GM12878 (cell line): ENCODE results near the gene TGFBRAP1. TPM values are rescaled to one million over a fixed set of nuclear protein-coding genes. Genes with fewer than 3 reads are reported as not detected.

Experiments used
- BHLHE40 ChIP-seq, 2 experiments: fragments of 450-650 bp in 1 of 2; IDR thresholded peaks; 2 replicates each; pipeline ENCODE4 v1.6.1; 2011 to 2017; ENCODE audit warnings: low read depth in 2 of 2, borderline replicate concordance in 1 of 2, improper control_type of control experiment in 1 of 2, low read length in 1 of 2, mild to moderate bottlenecking in 1 of 2
- EP300 ChIP-seq, 2 experiments: fragments of 150-350 bp in 1 of 2; IDR thresholded peaks; 2 replicates each; pipeline ENCODE4 v1.6.1; 2011 to 2012; ENCODE audit warnings: low read depth in 2 of 2, low read length in 2 of 2, borderline replicate concordance in 1 of 2, improper control_type of control experiment in 1 of 2, inconsistent platforms in 1 of 2; ENCODE audit not compliant: control insufficient read depth in 1 of 2
- ETV6 ChIP-seq, 2 experiments: fragments of 450-650 bp in 1 of 2; IDR thresholded peaks in 1 of 2; conservative IDR thresholded peaks in 1 of 2; 2 replicates each; pipeline ENCODE4 v1.6.1; 2014; ENCODE audit warnings: antibody characterized with exemption in 1 of 2, borderline replicate concordance in 1 of 2, low read depth in 1 of 2, mild to moderate bottlenecking in 1 of 2, moderate library complexity in 1 of 2
- GABPA ChIP-seq: IDR thresholded peaks from 2 replicates; pipeline ENCODE4 v1.6.1; 2014; ENCODE audit warnings: antibody characterized with exemption, low read depth, mild to moderate bottlenecking, inconsistent platforms
- GATAD2B ChIP-seq: fragments of 450-650 bp; conservative IDR thresholded peaks from 2 replicates; pipeline ENCODE4 v1.6.1; 2017; ENCODE audit warnings: low read depth, mild to moderate bottlenecking, moderate library complexity
- IKZF1 ChIP-seq: fragments of 450-650 bp; conservative IDR thresholded peaks from 2 replicates; pipeline ENCODE4 v1.6.1; 2017; ENCODE audit warnings: antibody characterized with exemption, mild to moderate bottlenecking
- IKZF2 ChIP-seq, 2 experiments: fragments of 450-650 bp; IDR thresholded peaks; 2 replicates each; pipeline ENCODE4 v1.6.1; 2017; ENCODE audit warnings: mild to moderate bottlenecking in 2 of 2, moderate library complexity in 2 of 2
- KLF5 ChIP-seq: fragments of 450-650 bp; IDR thresholded peaks from 2 replicates; pipeline ENCODE4 v1.6.1; 2014; ENCODE audit warnings: mild to moderate bottlenecking; ENCODE audit not compliant: partially characterized antibody
- NFXL1 ChIP-seq: fragments of 450-650 bp; IDR thresholded peaks from 2 replicates; pipeline ENCODE4 v1.6.1; 2017; ENCODE audit warnings: antibody characterized with exemption, mild to moderate bottlenecking, borderline replicate concordance
- NR2F1 ChIP-seq: fragments of 450-650 bp; conservative IDR thresholded peaks from 2 replicates; pipeline ENCODE4 v1.6.1; 2017; ENCODE audit warnings: mild to moderate bottlenecking
- POLR2A ChIP-seq: IDR thresholded peaks from 2 replicates; pipeline ENCODE4 v1.6.1; 2011; ENCODE audit warnings: low read depth, mild to moderate bottlenecking, low read length
- RCOR1 ChIP-seq: conservative IDR thresholded peaks from 2 replicates; pipeline ENCODE4 v1.6.1; 2012; ENCODE audit warnings: low read depth, low read length, improper control_type of control experiment
- RUNX3 ChIP-seq: IDR thresholded peaks from 2 replicates; pipeline ENCODE4 v1.6.1; 2012; ENCODE audit warnings: low read length, inconsistent platforms
- SKIL ChIP-seq: fragments of 450-650 bp; IDR thresholded peaks from 2 replicates; pipeline ENCODE4 v1.6.1; 2017; ENCODE audit warnings: mild to moderate bottlenecking, low read depth, inconsistent platforms; ENCODE audit not compliant: poor library complexity, severe bottlenecking
- TBL1XR1 ChIP-seq: IDR thresholded peaks from 2 replicates; pipeline ENCODE4 v1.6.1; 2012; ENCODE audit warnings: low read depth, low read length, improper control_type of control experiment
- polyA plus RNA-seq, 11 experiments: library from polyadenylated mRNA; depleted of rRNA in 4 of 11; unstranded in 6 of 11; stranded (reverse) in 5 of 11; fragments of >200 nt; fragmentation: Nextera tagmentation in 4 of 11; fragmentation: Illumina TruSeq in 1 of 11; extraction: Ambion mirVana in 4 of 11; extraction: Trizol in 1 of 11; gene quantifications; 1 replicate in 1 of 11; 2 replicates in 10 of 11; pipeline versions ENCODE4 v1.2.1 to v1.2.3, GENCODE V29; 2011 to 2016; ENCODE audit warnings: inconsistent platforms in 2 of 11, missing spikeins in 2 of 11, low read depth in 1 of 11
- total RNA-seq, 4 experiments: library from RNA; depleted of rRNA in 3 of 4; stranded (reverse); fragments of >200 nt in 3 of 4; fragmentation: Illumina TruSeq in 1 of 4; extraction: Trizol in 1 of 4; gene quantifications; 2 replicates each; pipeline versions ENCODE4 v1.2.1 to v1.2.3, GENCODE V29; 2013 to 2021
- TF ChIP-seq, protein P1 (sequence below): fragments of 450-650 bp; IDR thresholded peaks from 2 replicates; pipeline ENCODE4 v1.6.1; 2017; ENCODE audit warnings: mild to moderate bottlenecking, moderate library complexity
- TF ChIP-seq, protein P2 (sequence below): fragments of 450-650 bp; IDR thresholded peaks from 2 replicates; pipeline ENCODE4 v1.6.1; 2017; ENCODE audit warnings: mild to moderate bottlenecking

TGFBRAP1 gene
- total and polyA plus RNA-seq, 10 of the 15 experiments (the other 5 are each of a cell fraction or from before 2014, with no cell fraction given), result 7.9 to 37.4 (median 23.7) TPM

DNA sequence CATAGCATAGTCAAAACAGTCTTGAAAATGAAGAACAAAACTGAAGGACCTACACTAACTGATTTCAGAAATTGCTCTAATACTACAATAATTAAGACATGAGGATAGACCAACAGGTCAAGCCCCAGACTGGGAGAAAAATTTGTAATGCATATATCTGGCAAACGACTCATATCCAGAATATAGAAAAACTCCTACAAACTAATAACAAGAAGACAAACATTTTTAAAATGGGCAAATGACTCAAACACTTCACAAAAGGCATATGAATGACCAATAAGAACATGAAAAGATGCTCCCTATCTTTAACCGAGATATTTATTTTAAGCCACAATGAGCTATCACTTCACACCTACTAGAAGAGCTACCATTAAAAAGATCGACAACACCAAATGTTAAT is 14.2 kb downstream of the TGFBRAP1 start (continued):
- TF ChIP-seq RUNX3 (peak; percentile 85), ETV6 (conservative IDR thresholded peaks at IDR 0.05 in 1 of 2, IDR thresholded peaks at IDR 0.05 in 1 of 2; ENCODE audit: borderline replicate concordance in 1 of 2, low read depth in 1 of 2) (peak in 1 of 2 experiments; percentile 36; a peak in 1 of 4 replicates), GABPA (peak; percentile 65; the same call in 1 of the 2 replicates), IKZF2 (IDR thresholded peaks at IDR 0.05) (peak; percentile 15 to 66; a peak in 2 of 4 replicates), SKIL (peak; percentile 83), BHLHE40 (IDR thresholded peaks at IDR 0.05; ENCODE audit: borderline replicate concordance in 1 of 2, low read depth in 2 of 2, low read length in 1 of 2) (no peak), NFXL1 (no peak), NR2F1 (peak; percentile 65), EP300 (IDR thresholded peaks at IDR 0.05; ENCODE audit: borderline replicate concordance in 1 of 2, control insufficient read depth in 1 of 2, low read depth in 2 of 2, low read length in 2 of 2) (peak; percentile 26 to 74; a peak in 1 of 4 replicates), KLF5 (no peak), IKZF1 (0 out of 2 replicates have a peak, but pooled peaks have one; percentile 17), TBL1XR1 (no peak), GATAD2B (no peak), RCOR1 (no peak), POLR2A (no peak)
- TF ChIP-seq, protein P1, sequence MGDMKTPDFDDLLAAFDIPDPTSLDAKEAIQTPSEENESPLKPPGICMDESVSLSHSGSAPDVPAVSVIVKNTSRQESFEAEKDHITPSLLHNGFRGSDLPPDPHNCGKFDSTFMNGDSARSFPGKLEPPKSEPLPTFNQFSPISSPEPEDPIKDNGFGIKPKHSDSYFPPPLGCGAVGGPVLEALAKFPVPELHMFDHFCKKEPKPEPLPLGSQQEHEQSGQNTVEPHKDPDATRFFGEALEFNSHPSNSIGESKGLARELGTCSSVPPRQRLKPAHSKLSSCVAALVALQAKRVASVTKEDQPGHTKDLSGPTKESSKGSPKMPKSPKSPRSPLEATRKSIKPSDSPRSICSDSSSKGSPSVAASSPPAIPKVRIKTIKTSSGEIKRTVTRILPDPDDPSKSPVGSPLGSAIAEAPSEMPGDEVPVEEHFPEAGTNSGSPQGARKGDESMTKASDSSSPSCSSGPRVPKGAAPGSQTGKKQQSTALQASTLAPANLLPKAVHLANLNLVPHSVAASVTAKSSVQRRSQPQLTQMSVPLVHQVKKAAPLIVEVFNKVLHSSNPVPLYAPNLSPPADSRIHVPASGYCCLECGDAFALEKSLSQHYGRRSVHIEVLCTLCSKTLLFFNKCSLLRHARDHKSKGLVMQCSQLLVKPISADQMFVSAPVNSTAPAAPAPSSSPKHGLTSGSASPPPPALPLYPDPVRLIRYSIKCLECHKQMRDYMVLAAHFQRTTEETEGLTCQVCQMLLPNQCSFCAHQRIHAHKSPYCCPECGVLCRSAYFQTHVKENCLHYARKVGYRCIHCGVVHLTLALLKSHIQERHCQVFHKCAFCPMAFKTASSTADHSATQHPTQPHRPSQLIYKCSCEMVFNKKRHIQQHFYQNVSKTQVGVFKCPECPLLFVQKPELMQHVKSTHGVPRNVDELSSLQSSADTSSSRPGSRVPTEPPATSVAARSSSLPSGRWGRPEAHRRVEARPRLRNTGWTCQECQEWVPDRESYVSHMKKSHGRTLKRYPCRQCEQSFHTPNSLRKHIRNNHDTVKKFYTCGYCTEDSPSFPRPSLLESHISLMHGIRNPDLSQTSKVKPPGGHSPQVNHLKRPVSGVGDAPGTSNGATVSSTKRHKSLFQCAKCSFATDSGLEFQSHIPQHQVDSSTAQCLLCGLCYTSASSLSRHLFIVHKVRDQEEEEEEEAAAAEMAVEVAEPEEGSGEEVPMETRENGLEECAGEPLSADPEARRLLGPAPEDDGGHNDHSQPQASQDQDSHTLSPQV, result no peak
- TF ChIP-seq, protein P2, sequence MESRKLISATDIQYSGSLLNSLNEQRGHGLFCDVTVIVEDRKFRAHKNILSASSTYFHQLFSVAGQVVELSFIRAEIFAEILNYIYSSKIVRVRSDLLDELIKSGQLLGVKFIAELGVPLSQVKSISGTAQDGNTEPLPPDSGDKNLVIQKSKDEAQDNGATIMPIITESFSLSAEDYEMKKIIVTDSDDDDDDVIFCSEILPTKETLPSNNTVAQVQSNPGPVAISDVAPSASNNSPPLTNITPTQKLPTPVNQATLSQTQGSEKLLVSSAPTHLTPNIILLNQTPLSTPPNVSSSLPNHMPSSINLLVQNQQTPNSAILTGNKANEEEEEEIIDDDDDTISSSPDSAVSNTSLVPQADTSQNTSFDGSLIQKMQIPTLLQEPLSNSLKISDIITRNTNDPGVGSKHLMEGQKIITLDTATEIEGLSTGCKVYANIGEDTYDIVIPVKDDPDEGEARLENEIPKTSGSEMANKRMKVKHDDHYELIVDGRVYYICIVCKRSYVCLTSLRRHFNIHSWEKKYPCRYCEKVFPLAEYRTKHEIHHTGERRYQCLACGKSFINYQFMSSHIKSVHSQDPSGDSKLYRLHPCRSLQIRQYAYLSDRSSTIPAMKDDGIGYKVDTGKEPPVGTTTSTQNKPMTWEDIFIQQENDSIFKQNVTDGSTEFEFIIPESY, result no peak
